Parathyroid adenoma (tissue), 2 donors: ENCODE measurements around the gene MBNL2.

Experiments used
- H2AFZ ChIP-seq: fragments of 300-600 bp; sonication (generic); one replicate; pipeline ENCODE4 v1.7.0; 2017; ENCODE audit warnings: antibody characterized with exemption, mild to moderate bottlenecking
- H3K27ac ChIP-seq: fragments of 300-600 bp; sonication (generic); one replicate; pipeline ENCODE4 v1.7.0; 2017
- H3K27me3 ChIP-seq: fragments of 300-600 bp; sonication (generic); one replicate; pipeline ENCODE4 v1.7.0; 2017; ENCODE audit warnings: low read length; ENCODE audit not compliant: control insufficient read depth, insufficient read depth
- H3K36me3 ChIP-seq: fragments of 300-600 bp; sonication (generic); one replicate; pipeline ENCODE4 v1.7.0; 2017; ENCODE audit warnings: low read length; ENCODE audit not compliant: control insufficient read depth, insufficient read depth
- H3K4me1 ChIP-seq: fragments of 300-600 bp; sonication (generic); one replicate; pipeline ENCODE4 v1.7.0; 2017; ENCODE audit warnings: control low read depth
- H3K4me2 ChIP-seq: fragments of 300-600 bp; sonication (generic); one replicate; pipeline ENCODE4 v1.7.0; 2017; ENCODE audit warnings: low read length
- H3K4me3 ChIP-seq: fragments of 300-600 bp; sonication (generic); one replicate; pipeline ENCODE4 v1.7.0; 2017; ENCODE audit warnings: low read depth, low read length
- H3K79me2 ChIP-seq: fragments of 300-600 bp; sonication (generic); one replicate; pipeline ENCODE4 v1.7.0; 2017; ENCODE audit warnings: control low read depth
- H3K9ac ChIP-seq: fragments of 300-600 bp; sonication (generic); one replicate; pipeline ENCODE4 v1.7.0; 2017; ENCODE audit warnings: mild to moderate bottlenecking
- H3K9me3 ChIP-seq: fragments of 300-600 bp; sonication (generic); one replicate; pipeline ENCODE4 v1.7.0; 2017; ENCODE audit warnings: low read length; ENCODE audit not compliant: control insufficient read depth
- CTCF ChIP-seq: fragments of 300-600 bp; sonication (generic); IDR thresholded peaks from one replicate; pipeline ENCODE4 v1.7.0; 2017; ENCODE audit warnings: antibody characterized with exemption, mild to moderate bottlenecking
- donor health status: primary hyperparathyroidism.

MBNL2 gene

GRCh38 chr13:97257800-97258799, 36.0 kb downstream of the MBNL2 start:
- Histone ChIP-seq H3K4me3 (no peak overlapping the region), H3K36me3 (no peaks in the 10 kb centered on the region), H2AFZ (no peak overlapping the region), H3K9ac (no peak overlapping the region), H3K79me2 (peaks cover 29% of the 10 kb centered on the region), H3K4me2 (no peak overlapping the region), H3K4me1 (peaks cover 16% of the 10 kb centered on the region), H3K27me3 (no peaks in the 10 kb centered on the region), H3K27ac (peak overlapping the region; percentile 76), H3K9me3 (no peaks in the 10 kb centered on the region)
- no peak for TF ChIP-seq CTCF

GRCh38 chr13:97258801-97259200, 36.7 kb downstream of the MBNL2 start:
- no peak overlapping the region for H3K9ac ChIP-seq
- no peaks in the 10 kb centered on the region for H3K27me3 ChIP-seq
- H3K79me2 ChIP-seq, result peaks cover 30% of the 10 kb centered on the region
- no peak overlapping the region for H2AFZ ChIP-seq
- no peak overlapping the region for H3K4me3 ChIP-seq
- H3K36me3 ChIP-seq, result no peaks in the 10 kb centered on the region
- no peak for TF ChIP-seq CTCF
- H3K4me2 ChIP-seq, result no peak overlapping the region
- no peaks in the 10 kb centered on the region for H3K9me3 ChIP-seq
- H3K27ac ChIP-seq, result peak overlapping the region; percentile 76
- H3K4me1 ChIP-seq, result peaks cover 16% of the 10 kb centered on the region

DNA sequence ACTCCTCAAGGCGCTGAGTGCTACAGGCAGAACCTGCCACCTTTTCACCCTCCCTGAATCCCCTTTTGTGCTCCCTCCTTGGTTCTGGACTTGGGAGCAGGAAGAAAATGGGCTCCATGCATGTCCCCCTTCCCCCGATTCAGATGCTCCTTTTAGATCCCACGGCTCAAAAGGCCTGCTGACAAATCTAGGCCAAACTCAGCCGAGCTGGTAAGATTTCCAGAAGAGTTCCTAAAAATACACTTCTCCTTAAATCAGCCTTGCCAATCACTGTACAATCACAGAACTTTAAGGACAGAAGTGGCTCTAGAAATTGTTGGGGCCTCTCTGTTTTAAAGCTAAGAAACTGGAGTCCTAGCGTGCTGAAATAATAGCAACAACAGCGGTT, 37.3 kb downstream of the MBNL2 start:
- no peaks in the 10 kb centered on the region for H3K27me3 ChIP-seq
- H3K9me3 ChIP-seq, result no peaks in the 10 kb centered on the region
- peaks cover 16% of the 10 kb centered on the region for H3K4me1 ChIP-seq
- no peaks in the 10 kb centered on the region for H3K36me3 ChIP-seq
- H3K27ac ChIP-seq, result no peak overlapping the region
- H3K4me3 ChIP-seq, result no peak overlapping the region
- TF ChIP-seq CTCF, result no peak
- no peak overlapping the region for H3K4me2 ChIP-seq
- no peak overlapping the region for H2AFZ ChIP-seq
- no peak overlapping the region for H3K9ac ChIP-seq
- H3K79me2 ChIP-seq, result peaks cover 30% of the 10 kb centered on the region

DNA sequence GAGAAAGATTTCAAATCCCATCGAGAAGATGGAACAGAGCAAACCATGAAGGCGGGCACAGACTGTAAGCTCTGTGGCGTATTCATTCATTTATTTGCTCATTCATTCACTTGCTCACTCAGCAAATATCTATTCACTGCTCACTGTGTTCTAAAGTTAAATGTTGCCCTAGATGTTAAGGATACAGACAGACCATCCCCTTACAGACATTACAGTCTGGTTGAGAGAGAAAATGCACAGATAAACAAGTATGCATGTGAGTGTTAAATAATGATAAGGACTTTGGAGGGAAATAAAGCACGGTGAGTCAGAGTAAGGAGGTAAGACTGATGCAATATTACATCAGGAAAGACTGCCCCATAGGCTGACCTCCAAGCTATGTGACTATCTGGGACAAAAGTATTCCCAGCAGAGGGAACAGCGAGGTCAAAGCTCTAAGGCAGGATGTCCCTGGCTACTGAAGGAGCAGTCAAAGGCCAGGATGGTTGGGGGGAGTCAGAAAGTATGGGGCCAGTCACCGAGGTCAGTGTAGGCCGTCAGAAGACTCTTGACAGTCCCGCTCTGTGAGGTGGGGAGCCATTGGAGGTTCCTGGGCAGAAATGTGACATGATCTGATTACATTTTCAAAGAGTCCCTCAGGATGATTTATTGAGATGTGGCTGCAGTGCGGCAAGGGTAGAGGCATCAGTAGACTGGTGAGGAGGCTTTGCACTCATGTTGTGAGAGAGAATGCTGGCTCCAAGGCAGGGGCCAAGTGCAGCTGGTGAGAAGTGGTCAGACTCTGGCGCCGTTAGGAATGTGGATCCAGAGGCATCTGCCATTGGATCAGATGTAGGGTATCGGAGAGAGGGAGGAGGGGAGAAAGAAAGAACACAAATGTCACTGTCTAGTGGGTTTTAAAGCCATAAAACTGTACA, 37.9 kb downstream of the MBNL2 start:
- no peaks in the 10 kb centered on the region for H3K27me3 ChIP-seq
- no peaks in the 10 kb centered on the region for H3K9me3 ChIP-seq
- H3K27ac ChIP-seq, result no peak overlapping the region
- TF ChIP-seq CTCF, result no peak
- no peak overlapping the region for H3K4me3 ChIP-seq
- H3K79me2 ChIP-seq, result peaks cover 30% of the 10 kb centered on the region
- H3K9ac ChIP-seq, result no peak overlapping the region
- H3K4me2 ChIP-seq, result no peak overlapping the region
- H2AFZ ChIP-seq, result no peak overlapping the region
- H3K4me1 ChIP-seq, result peaks cover 16% of the 10 kb centered on the region
- H3K36me3 ChIP-seq, result no peaks in the 10 kb centered on the region
